ENCODE data around the gene NRGN. TPM values are rescaled to one million over a fixed set of nuclear protein-coding genes. Genes with fewer than 3 reads are reported as not detected.

The NRGN gene
- total RNA-seq, 1 experiment from 2014 or later = 2.9 TPM

DNA sequence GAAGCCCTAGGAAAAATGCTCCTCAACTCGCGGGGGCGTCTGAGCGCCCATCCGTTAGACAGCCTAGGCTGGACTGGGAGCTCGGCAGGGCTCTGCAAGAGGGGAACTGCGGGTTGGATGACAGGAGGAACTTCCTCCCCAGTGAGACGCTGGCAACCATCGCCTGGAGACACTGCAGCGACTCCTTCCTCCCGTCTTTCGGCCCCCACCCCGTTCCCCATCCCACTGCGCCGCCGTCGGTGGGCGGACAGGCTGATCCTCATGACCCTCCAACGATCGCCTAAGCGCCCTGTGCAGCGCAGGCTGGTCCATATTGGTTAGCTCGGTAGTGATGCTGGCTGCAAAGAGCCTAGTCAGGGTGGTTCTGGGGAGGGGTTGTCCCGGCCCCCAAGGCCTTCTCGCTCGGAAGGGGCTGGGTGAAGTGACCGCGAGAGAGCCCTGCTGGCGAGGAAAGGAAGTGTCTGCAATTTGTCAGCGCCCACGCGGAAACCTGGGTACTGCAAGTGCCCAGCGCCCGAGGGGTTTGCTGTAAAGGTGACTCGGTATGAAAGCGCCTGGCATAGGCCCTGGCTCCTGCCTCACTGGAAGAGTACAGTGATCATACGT is 638 bp downstream of the NRGN start:
- POLR2A ChIA-PET = interaction anchor here (0.6 to 0.9 kb wide), 2 partner anchors 61 to 226 kb away, joined by 3 read pairs; no protein-coding TSS in a partner anchor
- Mint-ChIP-seq H3K36me3 (no peaks in the 10 kb centered on the region), H3K4me3 (peak overlapping the region; percentile 77), H3K27me3 (ENCODE audit: low read depth) (peaks cover 99% of the 10 kb centered on the region), H3K27ac (no peak overlapping the region), H3K4me1 (peaks cover 30% of the 10 kb centered on the region), H3K9me3 (no peaks in the 10 kb centered on the region)
- ATAC-seq (peak; percentile 24), DNase-seq (ENCODE audit: low spot score) (no peak)
- CTCF ChIA-PET = interaction anchor here (0.9 to 1.9 kb wide), 14 partner anchors 10 to 136 kb away, joined by 3 to 14 read pairs (median 6); partner anchors contain the start of genes ROBO3, SIAE and SPA17
- no peak for TF ChIP-seq TP53 (CRISPR knock-in tag; IDR thresholded peaks at IDR 0.05)
- TF ChIP-seq, protein P1, sequence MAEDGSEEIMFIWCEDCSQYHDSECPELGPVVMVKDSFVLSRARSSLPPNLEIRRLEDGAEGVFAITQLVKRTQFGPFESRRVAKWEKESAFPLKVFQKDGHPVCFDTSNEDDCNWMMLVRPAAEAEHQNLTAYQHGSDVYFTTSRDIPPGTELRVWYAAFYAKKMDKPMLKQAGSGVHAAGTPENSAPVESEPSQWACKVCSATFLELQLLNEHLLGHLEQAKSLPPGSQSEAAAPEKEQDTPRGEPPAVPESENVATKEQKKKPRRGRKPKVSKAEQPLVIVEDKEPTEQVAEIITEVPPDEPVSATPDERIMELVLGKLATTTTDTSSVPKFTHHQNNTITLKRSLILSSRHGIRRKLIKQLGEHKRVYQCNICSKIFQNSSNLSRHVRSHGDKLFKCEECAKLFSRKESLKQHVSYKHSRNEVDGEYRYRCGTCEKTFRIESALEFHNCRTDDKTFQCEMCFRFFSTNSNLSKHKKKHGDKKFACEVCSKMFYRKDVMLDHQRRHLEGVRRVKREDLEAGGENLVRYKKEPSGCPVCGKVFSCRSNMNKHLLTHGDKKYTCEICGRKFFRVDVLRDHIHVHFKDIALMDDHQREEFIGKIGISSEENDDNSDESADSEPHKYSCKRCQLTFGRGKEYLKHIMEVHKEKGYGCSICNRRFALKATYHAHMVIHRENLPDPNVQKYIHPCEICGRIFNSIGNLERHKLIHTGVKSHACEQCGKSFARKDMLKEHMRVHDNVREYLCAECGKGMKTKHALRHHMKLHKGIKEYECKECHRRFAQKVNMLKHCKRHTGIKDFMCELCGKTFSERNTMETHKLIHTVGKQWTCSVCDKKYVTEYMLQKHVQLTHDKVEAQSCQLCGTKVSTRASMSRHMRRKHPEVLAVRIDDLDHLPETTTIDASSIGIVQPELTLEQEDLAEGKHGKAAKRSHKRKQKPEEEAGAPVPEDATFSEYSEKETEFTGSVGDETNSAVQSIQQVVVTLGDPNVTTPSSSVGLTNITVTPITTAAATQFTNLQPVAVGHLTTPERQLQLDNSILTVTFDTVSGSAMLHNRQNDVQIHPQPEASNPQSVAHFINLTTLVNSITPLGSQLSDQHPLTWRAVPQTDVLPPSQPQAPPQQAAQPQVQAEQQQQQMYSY (CRISPR knock-in tag; IDR thresholded peaks at IDR 0.05) = 0 out of 2 replicates have a peak, but pooled peaks have one; percentile 27

GRCh38 chr11:124742555-124742954 is 2.8 kb downstream of the NRGN start:
- H3K36me3 Mint-ChIP-seq = no peaks in the 10 kb centered on the region
- H3K4me3 Mint-ChIP-seq = no peak overlapping the region
- ChIA-PET POLR2A (interaction anchor here (0.8 kb wide), 1 partner anchor 117 kb away, joined by 3 read pairs; no protein-coding TSS in a partner anchor), CTCF (interaction anchor here (0.8 to 1.5 kb wide), 4 partner anchors 16 to 96 kb away, joined by 3 read pairs; partner anchors contain the start of gene ESAM)
- no peak overlapping the region for H3K27ac Mint-ChIP-seq
- ATAC-seq (no peak), DNase-seq (ENCODE audit: low spot score) (no peak)
- H3K9me3 Mint-ChIP-seq = no peaks in the 10 kb centered on the region
- no peak for TF ChIP-seq JUN (CRISPR knock-in tag; IDR thresholded peaks at IDR 0.05)
- no peak for TF ChIP-seq CBFB (CRISPR knock-in tag; IDR thresholded peaks at IDR 0.05; ENCODE audit: low read depth)
- TF ChIP-seq RELA (CRISPR knock-in tag; IDR thresholded peaks at IDR 0.05; ENCODE audit: borderline replicate concordance) = no peak
- TF ChIP-seq, protein P2, sequence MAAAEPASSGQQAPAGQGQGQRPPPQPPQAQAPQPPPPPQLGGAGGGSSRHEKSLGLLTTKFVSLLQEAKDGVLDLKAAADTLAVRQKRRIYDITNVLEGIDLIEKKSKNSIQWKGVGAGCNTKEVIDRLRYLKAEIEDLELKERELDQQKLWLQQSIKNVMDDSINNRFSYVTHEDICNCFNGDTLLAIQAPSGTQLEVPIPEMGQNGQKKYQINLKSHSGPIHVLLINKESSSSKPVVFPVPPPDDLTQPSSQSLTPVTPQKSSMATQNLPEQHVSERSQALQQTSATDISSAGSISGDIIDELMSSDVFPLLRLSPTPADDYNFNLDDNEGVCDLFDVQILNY (CRISPR knock-in tag; IDR thresholded peaks at IDR 0.05) = no peak
- TF ChIP-seq, protein P1 (CRISPR knock-in tag; IDR thresholded peaks at IDR 0.05) = no peak
- TF ChIP-seq, protein P3, sequence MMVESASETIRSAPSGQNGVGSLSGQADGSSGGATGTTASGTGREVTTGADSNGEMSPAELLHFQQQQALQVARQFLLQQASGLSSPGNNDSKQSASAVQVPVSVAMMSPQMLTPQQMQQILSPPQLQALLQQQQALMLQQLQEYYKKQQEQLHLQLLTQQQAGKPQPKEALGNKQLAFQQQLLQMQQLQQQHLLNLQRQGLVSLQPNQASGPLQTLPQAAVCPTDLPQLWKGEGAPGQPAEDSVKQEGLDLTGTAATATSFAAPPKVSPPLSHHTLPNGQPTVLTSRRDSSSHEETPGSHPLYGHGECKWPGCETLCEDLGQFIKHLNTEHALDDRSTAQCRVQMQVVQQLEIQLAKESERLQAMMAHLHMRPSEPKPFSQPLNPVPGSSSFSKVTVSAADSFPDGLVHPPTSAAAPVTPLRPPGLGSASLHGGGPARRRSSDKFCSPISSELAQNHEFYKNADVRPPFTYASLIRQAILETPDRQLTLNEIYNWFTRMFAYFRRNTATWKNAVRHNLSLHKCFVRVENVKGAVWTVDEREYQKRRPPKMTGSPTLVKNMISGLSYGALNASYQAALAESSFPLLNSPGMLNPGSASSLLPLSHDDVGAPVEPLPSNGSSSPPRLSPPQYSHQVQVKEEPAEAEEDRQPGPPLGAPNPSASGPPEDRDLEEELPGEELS (CRISPR knock-in tag; IDR thresholded peaks at IDR 0.05) = no peak
- TF ChIP-seq, protein P4, sequence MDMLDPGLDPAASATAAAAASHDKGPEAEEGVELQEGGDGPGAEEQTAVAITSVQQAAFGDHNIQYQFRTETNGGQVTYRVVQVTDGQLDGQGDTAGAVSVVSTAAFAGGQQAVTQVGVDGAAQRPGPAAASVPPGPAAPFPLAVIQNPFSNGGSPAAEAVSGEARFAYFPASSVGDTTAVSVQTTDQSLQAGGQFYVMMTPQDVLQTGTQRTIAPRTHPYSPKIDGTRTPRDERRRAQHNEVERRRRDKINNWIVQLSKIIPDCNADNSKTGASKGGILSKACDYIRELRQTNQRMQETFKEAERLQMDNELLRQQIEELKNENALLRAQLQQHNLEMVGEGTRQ (CRISPR knock-in tag; IDR thresholded peaks at IDR 0.05) = no peak
- no peak for TF ChIP-seq NFYB (CRISPR knock-in tag; conservative IDR thresholded peaks at IDR 0.05; ENCODE audit: low read depth)
- TF ChIP-seq ARID4B (CRISPR knock-in tag; IDR thresholded peaks at IDR 0.05; ENCODE audit: borderline replicate concordance) = no peak
- TF ChIP-seq, protein P5, sequence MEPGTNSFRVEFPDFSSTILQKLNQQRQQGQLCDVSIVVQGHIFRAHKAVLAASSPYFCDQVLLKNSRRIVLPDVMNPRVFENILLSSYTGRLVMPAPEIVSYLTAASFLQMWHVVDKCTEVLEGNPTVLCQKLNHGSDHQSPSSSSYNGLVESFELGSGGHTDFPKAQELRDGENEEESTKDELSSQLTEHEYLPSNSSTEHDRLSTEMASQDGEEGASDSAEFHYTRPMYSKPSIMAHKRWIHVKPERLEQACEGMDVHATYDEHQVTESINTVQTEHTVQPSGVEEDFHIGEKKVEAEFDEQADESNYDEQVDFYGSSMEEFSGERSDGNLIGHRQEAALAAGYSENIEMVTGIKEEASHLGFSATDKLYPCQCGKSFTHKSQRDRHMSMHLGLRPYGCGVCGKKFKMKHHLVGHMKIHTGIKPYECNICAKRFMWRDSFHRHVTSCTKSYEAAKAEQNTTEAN (CRISPR knock-in tag; IDR thresholded peaks at IDR 0.05) = no peak
- TF ChIP-seq TCF7 (CRISPR knock-in tag; IDR thresholded peaks at IDR 0.05; ENCODE audit: low read depth) = no peak
- H3K27me3 Mint-ChIP-seq (ENCODE audit: low read depth) = peaks cover 99% of the 10 kb centered on the region
- H3K4me1 Mint-ChIP-seq = peaks cover 39% of the 10 kb centered on the region
